Ovary (tissue), 3 donors: ENCODE data around the gene FBXL13.

Experiments
- POLR2A ChIP-seq: fragments of 450-650 bp; IDR thresholded peaks from one replicate; pipeline ENCODE4 v1.6.1; 2017; ENCODE audit warnings: antibody characterized with exemption, mild to moderate bottlenecking, moderate library complexity
- TF ChIP-seq, protein P1 (sequence below), 3 donors: fragments of 450-650 bp in 2 of 3; fragments of 200-600 bp in 1 of 3; IDR thresholded peaks; one replicate each; pipeline versions ENCODE4 v1.5.1 to v1.8.0; 2016 to 2022; ENCODE audit warnings: antibody characterized with exemption in 3 of 3, mild to moderate bottlenecking in 1 of 3
- donor health status: DM: no; HTN: no; CAD: no.

GRCh38 chr7:102966465-102966864 is 108.1 kb downstream of the FBXL13 start:
- TF ChIP-seq, protein P1, sequence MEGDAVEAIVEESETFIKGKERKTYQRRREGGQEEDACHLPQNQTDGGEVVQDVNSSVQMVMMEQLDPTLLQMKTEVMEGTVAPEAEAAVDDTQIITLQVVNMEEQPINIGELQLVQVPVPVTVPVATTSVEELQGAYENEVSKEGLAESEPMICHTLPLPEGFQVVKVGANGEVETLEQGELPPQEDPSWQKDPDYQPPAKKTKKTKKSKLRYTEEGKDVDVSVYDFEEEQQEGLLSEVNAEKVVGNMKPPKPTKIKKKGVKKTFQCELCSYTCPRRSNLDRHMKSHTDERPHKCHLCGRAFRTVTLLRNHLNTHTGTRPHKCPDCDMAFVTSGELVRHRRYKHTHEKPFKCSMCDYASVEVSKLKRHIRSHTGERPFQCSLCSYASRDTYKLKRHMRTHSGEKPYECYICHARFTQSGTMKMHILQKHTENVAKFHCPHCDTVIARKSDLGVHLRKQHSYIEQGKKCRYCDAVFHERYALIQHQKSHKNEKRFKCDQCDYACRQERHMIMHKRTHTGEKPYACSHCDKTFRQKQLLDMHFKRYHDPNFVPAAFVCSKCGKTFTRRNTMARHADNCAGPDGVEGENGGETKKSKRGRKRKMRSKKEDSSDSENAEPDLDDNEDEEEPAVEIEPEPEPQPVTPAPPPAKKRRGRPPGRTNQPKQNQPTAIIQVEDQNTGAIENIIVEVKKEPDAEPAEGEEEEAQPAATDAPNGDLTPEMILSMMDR (IDR thresholded peaks at IDR 0.05), result no peak
- no peak for TF ChIP-seq POLR2A
